ENCODE results near the gene NPL. TPM values are rescaled to one million over a fixed set of nuclear protein-coding genes. Genes with fewer than 3 reads are reported as not detected.

The NPL gene
- total RNA-seq, 3 donors from 2014 or later (not counting 1 experiment from before 2014, with no cell fraction given): 5.2 to 10.6 (median 6.8) TPM

DNA sequence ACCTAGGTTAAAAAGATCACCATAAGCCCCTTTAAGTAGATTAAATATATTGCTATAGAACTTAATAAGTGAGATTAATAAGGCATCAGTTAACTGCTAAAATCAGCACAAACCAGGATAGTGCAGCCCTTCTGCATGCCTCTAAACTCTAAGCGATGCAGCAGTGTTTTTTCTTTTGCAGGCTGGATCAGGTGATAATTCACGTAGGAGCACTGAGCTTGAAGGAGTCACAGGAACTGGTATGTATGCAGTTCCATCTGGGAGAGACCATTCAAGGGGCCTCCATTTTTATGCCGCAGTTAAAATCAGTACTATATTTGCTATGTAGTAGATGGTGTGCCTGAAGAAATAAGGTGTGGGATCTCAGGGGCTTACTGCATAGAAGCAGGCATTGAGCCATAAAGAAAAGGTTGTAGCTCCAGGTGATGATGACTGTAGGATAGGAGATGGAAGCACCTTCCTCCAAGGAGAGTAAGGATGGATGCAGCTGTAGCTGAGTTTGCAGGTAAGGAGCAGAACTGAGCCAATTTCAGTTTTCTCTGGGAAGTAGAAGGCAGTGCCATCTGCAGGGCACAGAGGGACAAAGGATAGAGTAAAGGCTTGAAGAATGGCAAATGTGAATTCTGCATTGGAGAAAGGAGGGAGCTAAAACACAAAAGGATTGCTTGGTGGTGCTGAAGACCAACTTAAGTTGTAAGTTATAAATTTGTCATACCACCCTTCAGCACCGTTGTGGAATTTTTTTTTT is 22.6 kb downstream of the NPL start:
- Histone ChIP-seq H3K4me3 (ENCODE audit: low read length) (no peak overlapping the region), H3K4me1 (ENCODE audit: control insufficient read depth, insufficient read depth, low read length) (no peaks in the 10 kb centered on the region), H3K9me3 (ENCODE audit: control insufficient read depth, insufficient read depth, low read length) (no peaks in the 10 kb centered on the region), H3K36me3 (ENCODE audit: control insufficient read depth, insufficient read depth, low read length) (no peaks in the 10 kb centered on the region), H3K27me3 (ENCODE audit: control insufficient read depth, insufficient read depth, low read length) (no peaks in the 10 kb centered on the region), H3K27ac (ENCODE audit: low read length) (no peak overlapping the region)
- Mint-ChIP-seq H3K9me3 (no peaks in the 10 kb centered on the region), H3K36me3 (no peaks in the 10 kb centered on the region), H3K4me1 (no peaks in the 10 kb centered on the region), H3K27ac (no peak overlapping the region), H3K27me3 (ENCODE audit: low read depth in 2 of 2) (no peaks in the 10 kb centered on the region), H3K4me3 (no peak overlapping the region)
- TF ChIP-seq CTCF (IDR thresholded peaks at IDR 0.05): no peak
- ATAC-seq: no peak
- intact Hi-C loops (cut with micrococcal nuclease): no loop called here
- no peak for DNase-seq
- 93% methylated on average over 4 of the region's 4 CpGs for WGBS (ENCODE audit: insufficient coverage)

DNA sequence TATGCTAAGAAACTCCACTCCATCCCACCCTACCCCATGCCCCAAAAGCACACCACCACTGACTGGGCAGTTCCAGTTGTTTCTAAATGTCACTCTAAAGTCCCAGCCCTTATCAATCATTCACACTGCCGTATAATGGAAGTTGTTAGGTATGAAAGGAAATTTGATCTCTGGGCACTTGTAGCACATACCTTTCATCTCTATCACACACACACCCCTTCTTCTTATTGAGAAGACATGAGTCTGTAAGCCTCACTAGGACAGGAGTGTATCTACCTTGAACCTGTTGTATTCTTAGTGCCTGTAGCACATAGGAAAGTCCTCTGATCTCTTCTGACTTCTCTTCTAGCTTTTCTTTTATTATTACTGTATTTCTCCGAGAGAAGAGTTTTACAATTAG is 27.3 kb downstream of the NPL start:
- no peaks in the 10 kb centered on the region for H3K4me1 ChIP-seq (ENCODE audit: control insufficient read depth, insufficient read depth, low read length)
- peaks cover 1% of the 10 kb centered on the region for H3K36me3 ChIP-seq (ENCODE audit: control insufficient read depth, insufficient read depth, low read length)
- H3K9me3 ChIP-seq (ENCODE audit: control insufficient read depth, insufficient read depth, low read length): no peaks in the 10 kb centered on the region
- Mint-ChIP-seq H3K36me3 (no peaks in the 10 kb centered on the region), H3K4me3 (no peak overlapping the region), H3K27ac (no peak overlapping the region), H3K4me1 (no peaks in the 10 kb centered on the region), H3K27me3 (ENCODE audit: low read depth in 2 of 2) (no peaks in the 10 kb centered on the region), H3K9me3 (no peaks in the 10 kb centered on the region)
- H3K4me3 ChIP-seq (ENCODE audit: low read length): no peak overlapping the region
- no peak overlapping the region for H3K27ac ChIP-seq (ENCODE audit: low read length)
- WGBS (ENCODE audit: insufficient coverage): no CpG with 5 or more reads among the region's 2 CpGs
- no peaks in the 10 kb centered on the region for H3K27me3 ChIP-seq (ENCODE audit: control insufficient read depth, insufficient read depth, low read length)
- TF ChIP-seq CTCF (IDR thresholded peaks at IDR 0.05): no peak
- DNase-seq: no peak
- ATAC-seq: no peak
- intact Hi-C loops (cut with micrococcal nuclease): no loop called here

DNA sequence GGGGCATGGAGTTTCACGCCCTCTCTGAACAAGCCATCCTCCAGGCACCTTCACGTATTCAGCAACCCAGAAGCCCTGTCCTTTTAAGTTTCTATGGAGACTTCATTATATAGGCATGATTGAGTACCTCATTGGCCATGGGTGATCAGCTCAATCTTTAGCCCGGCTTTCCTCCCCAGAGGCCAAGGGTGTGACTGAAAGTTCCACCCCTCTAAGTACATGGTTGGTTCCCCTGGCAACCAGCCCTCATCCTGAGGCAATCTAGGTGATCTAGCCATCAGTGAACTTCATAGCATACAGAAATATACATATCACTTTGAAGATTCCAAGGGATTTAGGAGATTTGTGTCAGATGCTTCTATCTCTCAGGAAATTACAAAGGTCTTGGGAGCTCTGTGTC is 28.2 kb downstream of the NPL start:
- Mint-ChIP-seq H3K4me1 (no peaks in the 10 kb centered on the region), H3K36me3 (no peaks in the 10 kb centered on the region), H3K9me3 (no peaks in the 10 kb centered on the region), H3K27me3 (ENCODE audit: low read depth in 2 of 2) (no peaks in the 10 kb centered on the region), H3K4me3 (no peak overlapping the region), H3K27ac (no peak overlapping the region)
- Histone ChIP-seq H3K4me3 (ENCODE audit: low read length) (no peak overlapping the region), H3K27me3 (ENCODE audit: control insufficient read depth, insufficient read depth, low read length) (no peaks in the 10 kb centered on the region), H3K4me1 (ENCODE audit: control insufficient read depth, insufficient read depth, low read length) (no peaks in the 10 kb centered on the region), H3K9me3 (ENCODE audit: control insufficient read depth, insufficient read depth, low read length) (no peaks in the 10 kb centered on the region), H3K27ac (ENCODE audit: low read length) (no peak overlapping the region), H3K36me3 (ENCODE audit: control insufficient read depth, insufficient read depth, low read length) (peaks cover 1% of the 10 kb centered on the region)
- intact Hi-C loops (cut with micrococcal nuclease): no loop called here
- TF ChIP-seq CTCF (IDR thresholded peaks at IDR 0.05): no peak
- no peak for ATAC-seq
- DNase-seq: no peak
- WGBS (ENCODE audit: insufficient coverage): 76% methylated on average over 3 of the region's 3 CpGs

- no peak overlapping the region for H3K4me3 Mint-ChIP-seq
Observed at GRCh38 chr1:182823220-182823619, 33.6 kb downstream of the NPL start.

More at GRCh38 chr1:182823220-182823619, 33.6 kb downstream of the NPL start:
- Histone ChIP-seq H3K36me3 (ENCODE audit: control insufficient read depth, insufficient read depth, low read length) (peaks cover 1% of the 10 kb centered on the region), H3K4me1 (ENCODE audit: control insufficient read depth, insufficient read depth, low read length) (no peaks in the 10 kb centered on the region), H3K27ac (ENCODE audit: low read length) (no peak overlapping the region), H3K27me3 (ENCODE audit: control insufficient read depth, insufficient read depth, low read length) (no peaks in the 10 kb centered on the region), H3K4me3 (ENCODE audit: low read length) (no peak overlapping the region), H3K9me3 (ENCODE audit: control insufficient read depth, insufficient read depth, low read length) (no peaks in the 10 kb centered on the region)
- 84% methylated on average over 3 of the region's 3 CpGs for WGBS (ENCODE audit: insufficient coverage)
- no peak for DNase-seq
- no peaks in the 10 kb centered on the region for H3K4me1 Mint-ChIP-seq
- H3K9me3 Mint-ChIP-seq: no peaks in the 10 kb centered on the region
- no peak for ATAC-seq
- intact Hi-C loops (cut with micrococcal nuclease): no loop called here
- H3K27me3 Mint-ChIP-seq (ENCODE audit: low read depth in 2 of 2): peaks cover 2 to 6% of the 10 kb centered on the region in 2 donors
- H3K27ac Mint-ChIP-seq: no peak overlapping the region
- no peak for TF ChIP-seq CTCF (IDR thresholded peaks at IDR 0.05)
- H3K36me3 Mint-ChIP-seq: no peaks in the 10 kb centered on the region

Measured in natural killer cell (primary cell).